Testis (tissue), 3 donors: ENCODE data around the gene GJB3. TPM values are rescaled to one million over a fixed set of nuclear protein-coding genes. Genes with fewer than 3 reads are reported as not detected.
"Not testable (repeated sequence)": the region's sequence is repeated elsewhere in the genome, so short reads cannot be mapped to it uniquely, and the experiment has no call there.

ENCODE experiments used
- DNase-seq: peaks from one replicate; pipeline ENCODE4 v3.0.0-alpha.2; 2019
- H3K27ac ChIP-seq, 2 donors: fragments of 200-600 bp; sonication (generic); one replicate each; pipeline ENCODE4 v1.5.1; 2019
- H3K27me3 ChIP-seq: fragments of 200-600 bp; sonication (generic); one replicate; pipeline ENCODE4 v1.5.1; 2019
- H3K36me3 ChIP-seq: fragments of 200-600 bp; sonication (generic); one replicate; pipeline ENCODE4 v1.5.1; 2017; ENCODE audit warnings: low read depth; ENCODE audit errors: missing control alignments
- H3K4me1 ChIP-seq: fragments of 200-600 bp; sonication (generic); one replicate; pipeline ENCODE4 v1.5.1; 2019
- H3K4me3 ChIP-seq, 2 donors: fragments of 200-600 bp; sonication (generic); one replicate each; pipeline ENCODE4 v1.5.1; 2017 to 2019
- H3K9me3 ChIP-seq: fragments of 200-600 bp; sonication (generic); one replicate; pipeline ENCODE4 v1.5.1; 2017
- POLR2A ChIP-seq: fragments of 450-650 bp; IDR thresholded peaks from one replicate; pipeline ENCODE4 v1.6.1; 2017; ENCODE audit warnings: antibody characterized with exemption, mild to moderate bottlenecking, moderate library complexity
- WGBS, 2 donors: methylation state at CpG; one replicate each; pipeline ENCODE4 v1.1.5; 2018; 5-methylcytosine and 5-hydroxymethylcytosine counted together
- intact Hi-C: fragments of 100-400 bp; cut with DNase I; formaldehyde crosslinking; loops from one replicate; pipeline ENCODE4 v1.15.1; 2023; ENCODE audit warnings: low total_unique reads
- polyA plus RNA-seq: library from polyadenylated mRNA; stranded (reverse); fragments of 350-450 nt; fragmentation: Illumina TruSeq; extraction: RNeasy Lipid Tissue Mini Kit (QIAGEN cat#74804); gene quantifications from one replicate; pipeline ENCODE4 v1.2.3, GENCODE V29; 2014; ENCODE audit warnings: low read depth, low replicate concordance; ENCODE audit not compliant: insufficient read depth
- total RNA-seq, 2 donors: library from RNA; depleted of rRNA; stranded (reverse); fragments of >200 nt; gene quantifications; one replicate each; pipeline ENCODE4 v1.2.3, GENCODE V29; 2016
- TF ChIP-seq, protein P1 (sequence below), 3 experiments: fragments of 450-650 bp in 2 of 3; fragments of 200-600 bp in 1 of 3; sonication (generic) in 1 of 3; IDR thresholded peaks; one replicate each; pipeline ENCODE4 v1.5.1; 2016 to 2019; ENCODE audit warnings: antibody characterized with exemption in 3 of 3, mild to moderate bottlenecking in 2 of 3, moderate library complexity in 1 of 3

Gene GJB3
- total and polyA plus RNA-seq, 3 donors from 2014 or later: 0.40 to 0.55 (median 0.50) TPM

DNA sequence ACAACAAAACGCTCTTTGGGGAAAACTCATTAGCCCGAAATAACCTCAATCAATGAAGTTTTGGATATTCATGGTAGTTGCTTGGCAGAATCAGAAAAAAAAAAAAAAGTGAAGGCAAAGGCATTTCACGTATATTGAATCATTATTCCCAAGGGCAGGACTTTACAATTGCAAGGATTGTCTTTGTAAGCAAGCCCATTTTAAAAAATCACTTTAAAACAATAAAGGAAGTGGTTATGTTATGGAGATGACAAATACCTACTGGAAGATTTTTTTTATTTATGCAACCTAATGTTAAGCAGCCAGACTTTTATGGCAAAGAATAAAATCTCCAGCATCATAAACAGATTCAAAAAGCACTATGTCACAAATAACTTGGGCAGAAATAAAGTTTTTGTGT is 12.2 kb upstream of the GJB3 start:
- intact Hi-C loops: no loop called here
- Histone ChIP-seq H3K4me1 (no peaks in the 10 kb centered on the region), H3K36me3 (no peaks in the 10 kb centered on the region), H3K4me3 (no peak overlapping the region), H3K27me3 (no peaks in the 10 kb centered on the region), H3K9me3 (no peaks in the 10 kb centered on the region), H3K27ac (no peak overlapping the region)
- WGBS, 2 donors: 73 to 79% methylated on average over 3 of the region's 3 CpGs
- TF ChIP-seq, protein P1, sequence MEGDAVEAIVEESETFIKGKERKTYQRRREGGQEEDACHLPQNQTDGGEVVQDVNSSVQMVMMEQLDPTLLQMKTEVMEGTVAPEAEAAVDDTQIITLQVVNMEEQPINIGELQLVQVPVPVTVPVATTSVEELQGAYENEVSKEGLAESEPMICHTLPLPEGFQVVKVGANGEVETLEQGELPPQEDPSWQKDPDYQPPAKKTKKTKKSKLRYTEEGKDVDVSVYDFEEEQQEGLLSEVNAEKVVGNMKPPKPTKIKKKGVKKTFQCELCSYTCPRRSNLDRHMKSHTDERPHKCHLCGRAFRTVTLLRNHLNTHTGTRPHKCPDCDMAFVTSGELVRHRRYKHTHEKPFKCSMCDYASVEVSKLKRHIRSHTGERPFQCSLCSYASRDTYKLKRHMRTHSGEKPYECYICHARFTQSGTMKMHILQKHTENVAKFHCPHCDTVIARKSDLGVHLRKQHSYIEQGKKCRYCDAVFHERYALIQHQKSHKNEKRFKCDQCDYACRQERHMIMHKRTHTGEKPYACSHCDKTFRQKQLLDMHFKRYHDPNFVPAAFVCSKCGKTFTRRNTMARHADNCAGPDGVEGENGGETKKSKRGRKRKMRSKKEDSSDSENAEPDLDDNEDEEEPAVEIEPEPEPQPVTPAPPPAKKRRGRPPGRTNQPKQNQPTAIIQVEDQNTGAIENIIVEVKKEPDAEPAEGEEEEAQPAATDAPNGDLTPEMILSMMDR (IDR thresholded peaks at IDR 0.05): no peak
- no peak for TF ChIP-seq POLR2A
- DNase-seq: no peak

DNA sequence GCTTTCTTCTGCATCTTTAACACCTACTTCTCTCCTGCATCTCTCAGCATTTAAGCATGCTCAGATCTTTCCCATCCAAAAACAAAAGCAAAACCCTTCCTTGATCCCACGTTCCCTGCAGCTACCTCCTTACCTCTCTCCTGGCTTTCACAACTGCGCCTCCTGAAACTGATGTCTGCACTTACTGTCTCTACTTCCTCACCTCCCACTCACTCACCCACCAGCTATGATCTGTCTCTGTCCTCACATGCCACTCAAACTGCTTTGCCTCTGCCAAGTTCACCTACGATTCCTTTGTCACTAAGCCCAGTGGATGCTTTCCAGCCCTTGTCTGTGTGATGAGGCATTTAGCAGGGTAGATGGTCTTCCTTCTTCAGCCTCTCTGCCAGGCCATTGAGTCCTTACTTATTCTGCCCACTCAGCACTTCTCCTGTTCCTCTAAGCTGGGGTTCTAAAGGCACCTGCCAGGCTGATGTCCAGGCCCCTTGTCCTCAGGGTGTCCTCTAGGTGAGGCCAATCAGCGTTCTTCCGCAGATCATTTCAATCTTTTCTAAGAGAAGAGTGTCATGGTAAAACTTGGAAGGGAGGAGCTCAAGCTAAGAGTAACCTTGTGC is 10.0 kb upstream of the GJB3 start:
- TF ChIP-seq, protein P1 (IDR thresholded peaks at IDR 0.05): no peak
- TF ChIP-seq POLR2A: no peak
- Histone ChIP-seq H3K4me1 (no peaks in the 10 kb centered on the region), H3K9me3 (no peaks in the 10 kb centered on the region), H3K27me3 (no peaks in the 10 kb centered on the region), H3K4me3 (no peak overlapping the region), H3K27ac (no peak overlapping the region), H3K36me3 (no peaks in the 10 kb centered on the region)
- 83 to 84% methylated on average over 5 of the region's 5 CpGs for WGBS, 2 donors
- intact Hi-C loops: no loop called here
- DNase-seq: no peak

DNA sequence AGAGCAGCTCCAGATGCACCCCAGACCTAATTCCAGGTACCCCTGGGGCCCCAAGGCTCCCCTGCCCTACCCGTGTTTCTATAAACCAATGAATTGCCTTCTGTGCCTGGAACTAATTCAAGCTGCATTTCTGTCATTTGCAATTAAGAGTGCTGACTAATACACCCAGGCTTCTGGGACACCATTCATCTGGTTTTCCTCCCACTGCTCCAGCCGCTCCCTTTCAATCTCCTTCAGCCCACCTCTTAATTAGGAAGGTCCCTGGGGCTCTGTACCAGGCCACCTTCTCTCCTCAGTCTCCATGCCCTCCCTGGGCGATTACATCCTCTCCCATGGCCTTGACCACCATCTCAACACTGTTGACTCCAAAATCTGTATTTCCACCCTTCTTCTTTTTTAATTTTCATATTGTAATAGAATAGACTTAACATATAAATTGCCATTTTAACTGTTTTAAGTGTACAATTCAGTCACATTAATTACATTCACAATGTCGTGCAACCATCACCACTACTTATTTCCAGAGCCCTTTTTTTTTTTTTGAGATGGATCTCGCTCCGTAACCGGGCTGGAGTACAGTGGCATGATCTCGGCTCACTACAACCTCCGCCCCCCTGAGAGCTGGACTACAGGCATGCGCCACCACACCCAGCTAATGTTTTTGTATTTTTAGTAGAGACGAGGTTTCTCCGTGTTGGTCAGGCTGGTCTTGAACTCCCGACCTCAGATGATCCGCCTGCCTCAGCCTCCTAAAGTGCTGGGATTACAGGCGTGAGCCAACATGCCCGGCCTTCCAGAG is 9.2 kb upstream of the GJB3 start:
- DNase-seq: no peak
- Histone ChIP-seq H3K27me3 (no peaks in the 10 kb centered on the region), H3K4me3 (no peak overlapping the region), H3K36me3 (no peaks in the 10 kb centered on the region), H3K27ac (no peak overlapping the region), H3K4me1 (no peaks in the 10 kb centered on the region), H3K9me3 (no peaks in the 10 kb centered on the region)
- TF ChIP-seq POLR2A: no peak
- TF ChIP-seq, protein P1 (IDR thresholded peaks at IDR 0.05): no peak
- intact Hi-C loops: no loop called here
- WGBS, 2 donors: 84 to 88% methylated on average over 16 of the region's 16 CpGs

DNA sequence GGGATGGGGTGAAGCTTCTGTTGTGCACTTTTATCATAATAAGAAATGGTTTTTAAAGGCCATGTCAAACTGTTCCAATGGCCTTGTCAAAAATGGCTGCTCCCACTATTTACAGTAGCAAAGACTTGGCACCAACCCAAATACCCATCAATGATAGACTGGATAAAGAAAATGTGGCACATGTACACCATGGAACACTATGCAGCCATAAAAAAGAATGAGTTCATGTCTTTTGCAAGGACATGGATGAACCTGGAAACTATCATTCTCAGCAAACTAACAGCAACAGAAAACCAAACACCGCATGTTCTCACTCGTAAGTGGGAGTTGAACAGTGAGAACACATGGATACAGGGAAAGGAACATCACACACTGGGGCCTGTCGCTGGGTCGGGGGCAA is 7.9 kb upstream of the GJB3 start:
- WGBS, 2 donors: 93 to 94% methylated on average over 4 of the region's 4 CpGs
- H3K4me3 ChIP-seq, intact Hi-C loops: not testable (repeated sequence)

DNA sequence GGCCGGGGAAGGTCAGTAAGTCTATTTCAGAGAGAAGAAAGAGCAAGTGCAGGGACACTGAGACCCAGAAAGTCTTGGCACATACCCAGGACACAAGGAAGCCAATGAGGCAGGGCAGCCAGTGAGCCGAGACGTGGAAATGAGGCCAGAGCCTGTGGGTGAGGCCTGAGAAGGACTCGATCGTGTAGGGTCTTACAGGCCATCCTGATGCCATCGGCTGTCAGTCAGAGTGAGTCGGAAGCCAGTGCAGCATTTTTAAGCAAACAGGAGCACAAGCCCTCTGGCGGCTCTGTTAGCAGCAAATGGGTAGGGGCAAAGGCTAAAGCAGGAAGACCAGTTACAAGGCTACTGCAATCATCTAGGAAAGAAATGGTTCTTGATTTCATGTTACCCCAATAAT is 6.1 kb upstream of the GJB3 start:
- Histone ChIP-seq H3K4me3 (no peak overlapping the region), H3K27me3 (no peaks in the 10 kb centered on the region), H3K9me3 (no peaks in the 10 kb centered on the region), H3K4me1 (no peaks in the 10 kb centered on the region), H3K36me3 (no peaks in the 10 kb centered on the region), H3K27ac (no peak overlapping the region)
- 58 to 67% methylated on average over 8 of the region's 8 CpGs for WGBS, 2 donors
- DNase-seq: no peak
- no peak for TF ChIP-seq POLR2A
- TF ChIP-seq, protein P1 (IDR thresholded peaks at IDR 0.05): no peak
- intact Hi-C loops: no loop called here

More for the DNA sequence above, 7.9 kb upstream of the GJB3 start:
- not testable (repeated sequence) for H3K27ac ChIP-seq, H3K36me3 ChIP-seq, H3K27me3 ChIP-seq, H3K9me3 ChIP-seq, H3K4me1 ChIP-seq, DNase-seq
